GM18505 (cell line): ENCODE results near the gene MRPL28.
"Not testable (repeated sequence)": the region's sequence is repeated elsewhere in the genome, so short reads cannot be mapped to it uniquely, and the experiment has no call there.

Experiments used
- ATAC-seq: cut with Tn5 transposase; IDR thresholded peaks from one replicate; pipeline ENCODE4 v1.9.1; 2021; ENCODE audit not compliant: unreplicated experiment
- POLR2A ChIP-seq: IDR thresholded peaks from 4 replicates; pipeline ENCODE4 v1.6.1; 2011; ENCODE audit warnings: borderline replicate concordance; ENCODE audit not compliant: insufficient read depth, insufficient read length; ENCODE audit errors: extremely low read depth

The MRPL28 gene

DNA sequence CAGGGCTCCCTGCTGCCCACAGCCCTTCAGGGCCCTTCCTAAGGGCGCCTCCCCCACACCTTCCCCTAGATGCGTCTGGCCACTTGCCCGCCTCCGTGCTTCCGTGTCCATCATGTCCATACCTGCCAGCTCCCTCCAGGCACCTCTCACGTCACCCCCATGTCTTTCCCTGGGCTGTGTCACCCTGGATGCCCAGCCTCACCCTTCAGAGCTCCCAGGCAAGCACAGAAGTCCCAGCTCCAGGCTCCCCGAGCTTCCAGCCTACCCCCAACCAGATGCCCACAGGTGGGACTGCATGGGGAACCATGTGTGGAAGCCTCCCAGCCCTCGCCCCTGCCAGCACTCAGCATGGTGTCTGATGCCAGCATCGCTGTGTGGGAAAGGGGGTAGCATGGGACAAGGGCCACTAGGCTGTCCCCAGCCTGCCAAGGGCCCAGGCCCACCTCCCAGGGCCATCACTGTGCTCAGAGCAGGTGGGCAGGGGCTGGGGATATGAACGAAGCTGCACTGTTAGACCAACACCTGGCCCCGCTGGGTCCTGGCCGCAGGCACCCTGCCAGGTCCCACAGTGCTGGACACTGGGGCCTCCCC, 16.0 kb downstream of the MRPL28 start:
- no peak for TF ChIP-seq POLR2A

GRCh38 chr16:353404-354290, 16.7 kb downstream of the MRPL28 start:
- TF ChIP-seq POLR2A: no peak
- peak; percentile 2 for ATAC-seq

More for the DNA sequence above, 16.0 kb downstream of the MRPL28 start:
- no peak for ATAC-seq

DNA sequence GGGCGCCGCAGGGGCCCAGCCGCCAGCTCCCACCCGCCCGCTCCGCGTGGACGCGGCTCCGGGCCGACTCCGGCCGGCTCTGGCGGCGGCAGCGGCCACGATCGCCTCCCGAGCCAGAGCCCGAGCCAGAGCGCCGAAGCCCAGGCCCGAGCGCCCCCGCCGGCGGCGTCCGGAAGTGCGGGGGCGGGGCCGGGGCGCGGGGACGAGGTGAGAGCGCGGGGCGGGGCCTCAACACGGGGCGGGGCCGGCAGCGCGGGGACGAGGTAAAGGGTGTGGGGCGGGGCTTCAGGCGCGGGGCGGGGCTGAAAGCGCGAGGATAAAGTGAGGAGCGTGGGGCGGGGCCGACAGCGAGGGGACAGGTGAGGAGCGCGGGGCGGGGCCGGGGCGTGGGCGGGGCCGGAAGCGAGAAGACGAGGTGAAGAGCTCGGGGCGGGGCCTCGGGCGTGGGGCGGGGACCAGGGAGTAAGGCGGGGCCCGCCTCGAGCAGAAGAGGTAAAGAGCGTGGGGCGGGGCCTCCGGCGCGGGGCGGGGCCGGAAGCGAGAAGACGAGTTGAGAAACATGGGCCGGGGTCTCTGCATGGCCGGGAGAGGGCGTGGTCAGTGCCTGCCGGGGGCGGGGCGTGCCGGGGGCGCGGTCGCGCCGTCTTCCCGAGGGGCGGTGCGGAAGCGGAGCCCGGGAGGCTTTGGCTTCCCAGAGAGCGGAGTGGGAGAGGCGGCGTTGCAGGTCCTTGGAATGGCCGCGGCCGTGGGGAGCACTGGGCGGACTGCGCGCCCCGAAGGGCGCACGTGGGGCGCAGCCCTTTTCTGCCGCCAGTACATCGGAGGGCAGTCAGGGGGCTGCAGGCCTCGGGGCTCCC, 17.6 kb downstream of the MRPL28 start, which contains the start of gene AXIN1:
AXIN1 (minus strand) TSS at position 177 of the 857 bp plus-strand sequence. CDS start 5,698 bp downstream, outside the sequence.
- peak; percentile 67 for TF ChIP-seq POLR2A
- peak; percentile 59 for ATAC-seq

GRCh38 chr16:351804-352520, 18.4 kb downstream of the MRPL28 start:
- no peak for TF ChIP-seq POLR2A
- ATAC-seq: peak; percentile 29

DNA sequence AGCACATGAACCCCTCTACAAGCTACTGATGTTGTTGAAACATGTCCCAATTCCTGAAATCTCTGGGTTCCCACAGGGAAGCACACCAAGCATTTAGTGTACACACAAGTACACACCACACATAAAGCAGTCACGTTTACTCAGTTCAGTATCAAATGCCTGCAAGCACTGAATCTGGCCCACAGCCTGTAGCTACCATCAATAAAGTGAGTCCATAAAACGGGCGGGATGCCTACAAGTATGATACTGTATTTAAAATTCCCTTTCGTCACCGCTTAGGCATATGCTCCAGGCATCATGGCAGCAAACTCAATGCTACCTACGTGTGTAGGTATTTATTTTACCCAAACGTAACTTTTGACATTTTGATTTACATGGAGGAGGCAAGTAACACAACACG, 20.1 kb downstream of the MRPL28 start:
- TF ChIP-seq POLR2A: no peak
- no peak for ATAC-seq

- no peak for TF ChIP-seq POLR2A
- ATAC-seq: no peak
Observed at GRCh38 chr16:349211-349610, 21.1 kb downstream of the MRPL28 start.

DNA sequence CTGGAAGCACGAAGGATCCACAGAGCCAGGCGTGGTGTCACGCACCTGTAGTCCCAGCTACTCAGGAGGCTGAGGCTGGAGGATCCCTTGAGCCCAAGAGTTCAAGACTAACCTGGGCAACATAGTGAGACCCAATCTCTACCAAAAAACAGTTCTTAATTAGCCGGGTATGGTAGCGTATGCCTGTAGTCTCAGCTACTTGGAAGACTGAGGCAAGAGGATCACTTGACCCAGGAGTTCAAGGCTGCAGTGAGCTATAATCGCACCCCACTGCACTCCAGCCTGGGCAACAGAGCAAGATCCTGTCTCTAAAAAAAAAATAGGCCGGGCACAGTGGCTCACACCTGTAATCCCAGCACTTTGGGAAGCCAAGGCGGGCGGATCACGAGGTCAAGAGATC, 21.8 kb downstream of the MRPL28 start:
- ATAC-seq: not testable (repeated sequence)

GRCh38 chr16:347203-347602, 23.1 kb downstream of the MRPL28 start:
- ATAC-seq: no peak
- TF ChIP-seq POLR2A: no peak

DNA sequence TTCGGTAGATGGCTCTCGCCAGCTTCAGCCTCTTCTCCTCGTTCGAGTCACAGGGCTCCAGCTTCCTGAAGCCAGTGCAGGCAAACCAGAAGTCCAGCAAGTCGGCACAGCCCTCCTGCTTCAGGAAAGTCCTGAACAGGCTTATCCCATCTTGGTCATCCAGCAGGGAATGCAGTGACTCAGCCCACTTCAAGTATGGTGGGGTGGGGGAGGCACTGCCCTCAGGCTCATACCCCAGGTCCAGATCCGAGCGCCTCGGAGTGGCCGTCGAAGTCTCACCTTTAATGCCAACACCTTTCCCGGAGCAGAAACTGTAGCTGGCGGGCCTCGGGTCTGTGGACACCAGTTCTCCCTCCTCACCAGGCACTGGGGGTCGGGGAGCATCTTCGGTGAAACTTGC, 23.8 kb downstream of the MRPL28 start:
- no peak for TF ChIP-seq POLR2A
- no peak for ATAC-seq

- no peak for TF ChIP-seq POLR2A
- no peak for ATAC-seq
Observed at GRCh38 chr16:345772-346171, 24.6 kb downstream of the MRPL28 start.

- TF ChIP-seq POLR2A: no peak
- ATAC-seq: no peak
Observed at GRCh38 chr16:342455-343213, 27.7 kb downstream of the MRPL28 start.

- not testable (repeated sequence) for ATAC-seq
Observed at GRCh38 chr16:341974-342336, 28.4 kb downstream of the MRPL28 start.

GRCh38 chr16:341095-341973, 29.0 kb downstream of the MRPL28 start:
- not testable (repeated sequence) for ATAC-seq
